Measurements from ENCODE around the gene CEMIP.

DNA sequence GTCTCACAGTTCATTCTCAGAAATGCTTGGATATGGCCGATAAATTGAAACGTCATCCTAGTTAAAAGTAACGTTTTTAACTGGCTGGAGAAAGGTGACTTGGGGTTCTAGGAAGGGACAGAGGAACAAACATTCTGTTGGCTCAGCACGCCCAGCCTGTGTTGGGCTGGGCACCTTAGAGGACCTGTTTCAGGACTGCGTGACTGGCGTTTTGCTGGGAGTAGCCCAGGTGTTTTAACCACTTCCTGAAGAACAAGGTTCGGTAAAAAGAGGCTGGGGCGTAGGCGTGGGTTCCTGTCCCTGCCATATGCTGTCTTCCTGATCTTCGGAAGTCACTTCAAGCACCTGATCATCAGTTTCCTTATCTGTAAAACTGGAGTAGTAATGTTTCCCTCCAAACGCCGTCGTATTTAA lies 220.5 kb downstream of the CEMIP start:
- TF ChIP-seq TARDBP (IDR thresholded peaks at IDR 0.05) = no peak
- TF ChIP-seq SP1 (IDR thresholded peaks at IDR 0.05) = no peak
- TF ChIP-seq FOXM1 (IDR thresholded peaks at IDR 0.05; ENCODE audit: borderline replicate concordance) = no peak
- no peak for TF ChIP-seq FOXA1 (IDR thresholded peaks at IDR 0.05)
- TF ChIP-seq BHLHE40 (IDR thresholded peaks at IDR 0.05; ENCODE audit: borderline replicate concordance) = no peak
